H1 (cell line): Measurements from ENCODE around the gene GIMAP7.

Source experiments
- EP300 ChIP-seq, 2 experiments: IDR thresholded peaks; 1 replicate in 1 of 2; 2 replicates in 1 of 2; pipeline ENCODE4 v1.6.1; 2011 to 2012; ENCODE audit warnings: low read depth in 2 of 2, low read length in 2 of 2, mild to moderate bottlenecking in 2 of 2, borderline replicate concordance in 1 of 2, inconsistent platforms in 1 of 2, moderate library complexity in 1 of 2
- EZH2 ChIP-seq: fragments of 200-600 bp; sonication (generic); IDR thresholded peaks from 2 replicates; pipeline ENCODE4 v1.7.1; 2012; ENCODE audit warnings: low read depth, mild to moderate bottlenecking, moderate library complexity, low read length, inconsistent platforms; ENCODE audit not compliant: severe bottlenecking
- HDAC2 ChIP-seq, 2 experiments: fragments of 300-600 bp in 1 of 2; sonication (generic) in 1 of 2; IDR thresholded peaks; 2 replicates each; pipeline ENCODE4 v1.6.1; 2011 to 2012; ENCODE audit warnings: low read depth in 2 of 2, low read length in 2 of 2, mild to moderate bottlenecking in 2 of 2, moderate library complexity in 2 of 2, borderline replicate concordance in 1 of 2, inconsistent platforms in 1 of 2
- NRF1 ChIP-seq: IDR thresholded peaks from 2 replicates; pipeline ENCODE4 v1.6.1; 2011; ENCODE audit warnings: mild to moderate bottlenecking, low read depth, low read length, improper control_type of control experiment
- POLR2A ChIP-seq, 2 experiments: IDR thresholded peaks; 1 replicate in 1 of 2; 2 replicates in 1 of 2; pipeline ENCODE4 v1.6.1; 2011; ENCODE audit warnings: low read depth in 2 of 2, low read length in 2 of 2, mild to moderate bottlenecking in 2 of 2; ENCODE audit errors: control extremely low read depth in 1 of 2
- RAD21 ChIP-seq, 2 experiments: IDR thresholded peaks in 1 of 2; conservative IDR thresholded peaks in 1 of 2; 2 replicates each; pipeline ENCODE4 v1.6.1; 2011; ENCODE audit warnings: low read depth in 2 of 2, low read length in 2 of 2, improper control_type of control experiment in 1 of 2, inconsistent platforms in 1 of 2, mild to moderate bottlenecking in 1 of 2, moderate library complexity in 1 of 2
- RFX5 ChIP-seq: IDR thresholded peaks from 2 replicates; pipeline ENCODE4 v1.6.1; 2011; ENCODE audit warnings: low read depth, low read length, improper control_type of control experiment, borderline replicate concordance
- RNF2 ChIP-seq: fragments of 200-900, 300-1000 bp; sonication (generic); IDR thresholded peaks from 2 replicates; pipeline ENCODE4 v1.7.1; 2016; ENCODE audit warnings: borderline replicate concordance, low read depth, mild to moderate bottlenecking, antibody characterized with exemption, low read length; ENCODE audit not compliant: poor library complexity, severe bottlenecking; ENCODE audit errors: missing control alignments
- RXRA ChIP-seq: IDR thresholded peaks from 2 replicates; pipeline ENCODE4 v1.6.1; 2011; ENCODE audit warnings: low read depth, mild to moderate bottlenecking, low read length, moderate library complexity; ENCODE audit not compliant: insufficient read depth
- TAF1 ChIP-seq: IDR thresholded peaks from 2 replicates; pipeline ENCODE4 v1.6.1; 2011; ENCODE audit warnings: mild to moderate bottlenecking, low read depth, low read length
- TEAD4 ChIP-seq: IDR thresholded peaks from 2 replicates; pipeline ENCODE4 v1.6.1; 2012; ENCODE audit warnings: low read depth, low read length, inconsistent platforms, mixed read lengths
- YY1 ChIP-seq: IDR thresholded peaks from 2 replicates; pipeline ENCODE4 v1.6.1; 2011; ENCODE audit warnings: low read depth, mild to moderate bottlenecking, low read length
- ZNF274 ChIP-seq: IDR thresholded peaks from 2 replicates; pipeline ENCODE4 v1.7.0; 2012; ENCODE audit warnings: low read length, borderline replicate concordance; ENCODE audit errors: extremely low read depth
- TF ChIP-seq, protein P1 (sequence below), 3 experiments: IDR thresholded peaks; 1 replicate in 2 of 3; 2 replicates in 1 of 3; pipeline versions ENCODE4 v1.5.1 to v1.6.1; 2011; ENCODE audit warnings: low read length in 3 of 3, mild to moderate bottlenecking in 3 of 3, inconsistent platforms in 2 of 3, low read depth in 1 of 3, moderate library complexity in 1 of 3; ENCODE audit not compliant: insufficient read depth in 1 of 3; ENCODE audit errors: control extremely low read depth in 1 of 3

DNA sequence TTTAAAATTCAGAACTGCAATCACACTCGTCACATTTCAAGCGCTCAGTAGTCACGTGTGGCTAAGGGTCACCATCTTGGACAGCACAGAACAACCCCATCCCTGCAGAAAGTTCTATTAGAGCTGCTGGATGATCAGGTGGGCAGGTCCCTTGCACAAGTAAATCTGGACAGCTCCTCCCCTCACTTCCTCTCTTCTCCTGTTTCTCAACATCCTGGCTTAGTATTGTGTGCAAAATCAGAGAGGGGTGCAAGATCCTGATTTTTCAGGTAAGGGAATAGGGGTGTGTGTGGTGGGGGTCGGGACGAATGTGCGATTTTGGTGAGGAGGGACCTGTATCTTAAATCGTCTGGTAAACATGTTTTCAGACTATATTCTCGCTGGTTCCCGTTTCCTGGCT, 52.5 kb downstream of the GIMAP7 start, which contains the start of gene GIMAP4:
- no peak for TF ChIP-seq ZNF274
- TF ChIP-seq POLR2A (IDR thresholded peaks at IDR 0.05; ENCODE audit: control extremely low read depth in 1 of 2, low read depth in 2 of 2, low read length in 2 of 2) = no peak
- TF ChIP-seq EP300 (IDR thresholded peaks at IDR 0.05; ENCODE audit: borderline replicate concordance in 1 of 2, low read depth in 2 of 2, low read length in 2 of 2) = no peak
- TF ChIP-seq, protein P1, sequence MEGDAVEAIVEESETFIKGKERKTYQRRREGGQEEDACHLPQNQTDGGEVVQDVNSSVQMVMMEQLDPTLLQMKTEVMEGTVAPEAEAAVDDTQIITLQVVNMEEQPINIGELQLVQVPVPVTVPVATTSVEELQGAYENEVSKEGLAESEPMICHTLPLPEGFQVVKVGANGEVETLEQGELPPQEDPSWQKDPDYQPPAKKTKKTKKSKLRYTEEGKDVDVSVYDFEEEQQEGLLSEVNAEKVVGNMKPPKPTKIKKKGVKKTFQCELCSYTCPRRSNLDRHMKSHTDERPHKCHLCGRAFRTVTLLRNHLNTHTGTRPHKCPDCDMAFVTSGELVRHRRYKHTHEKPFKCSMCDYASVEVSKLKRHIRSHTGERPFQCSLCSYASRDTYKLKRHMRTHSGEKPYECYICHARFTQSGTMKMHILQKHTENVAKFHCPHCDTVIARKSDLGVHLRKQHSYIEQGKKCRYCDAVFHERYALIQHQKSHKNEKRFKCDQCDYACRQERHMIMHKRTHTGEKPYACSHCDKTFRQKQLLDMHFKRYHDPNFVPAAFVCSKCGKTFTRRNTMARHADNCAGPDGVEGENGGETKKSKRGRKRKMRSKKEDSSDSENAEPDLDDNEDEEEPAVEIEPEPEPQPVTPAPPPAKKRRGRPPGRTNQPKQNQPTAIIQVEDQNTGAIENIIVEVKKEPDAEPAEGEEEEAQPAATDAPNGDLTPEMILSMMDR (IDR thresholded peaks at IDR 0.05; ENCODE audit: control extremely low read depth in 1 of 3, insufficient read depth in 1 of 3, low read depth in 1 of 3, low read length in 3 of 3) = no peak
- no peak for TF ChIP-seq RAD21 (IDR thresholded peaks at IDR 0.05 in 1 of 2, conservative IDR thresholded peaks at IDR 0.05 in 1 of 2; ENCODE audit: low read depth in 2 of 2, low read length in 2 of 2)
- no peak for TF ChIP-seq TEAD4
- TF ChIP-seq RNF2 = no peak
- no peak for TF ChIP-seq RXRA
- no peak for TF ChIP-seq HDAC2 (IDR thresholded peaks at IDR 0.05; ENCODE audit: borderline replicate concordance in 1 of 2, low read depth in 2 of 2, low read length in 2 of 2)
- no peak for TF ChIP-seq YY1
- TF ChIP-seq TAF1 = no peak
- no peak for TF ChIP-seq NRF1
- no peak for TF ChIP-seq RFX5
- no peak for TF ChIP-seq EZH2
